B cell (primary cell): ENCODE measurements around the gene ARHGAP15. TPM values are rescaled to one million over a fixed set of nuclear protein-coding genes. Genes with fewer than 3 reads are reported as not detected.

Source experiments
- ATAC-seq: fragments of 200-7000 bp; cut with Tn5 transposase; one replicate; pipeline ENCODE4 v1.10.0; 2021; ENCODE audit warnings: low read depth, mild to moderate bottlenecking, moderate number of reproducible peaks, moderate library complexity
- CTCF ChIA-PET: fragments of 350-600 bp; sonication (Branson Sonifier 250); formaldehyde crosslinking; loops from one replicate; lab custom pipeline; 2021; ENCODE audit warnings: antibody characterized with exemption, inconsistent platforms; lab: Charles Lee
- POLR2A ChIA-PET: fragments of 350-600 bp; sonication (Branson Sonifier 250); formaldehyde crosslinking; loops from one replicate; lab custom pipeline; 2021; ENCODE audit warnings: antibody characterized with exemption; lab: Charles Lee
- DNase-seq: peaks from one replicate; pipeline ENCODE4 v3.0.0; 2013
- H2AFZ ChIP-seq: 2 replicates; pipeline ENCODE4 v1.6.1; 2012; ENCODE audit warnings: mild to moderate bottlenecking, low read depth, low read length; ENCODE audit not compliant: insufficient read depth, poor library complexity, severe bottlenecking
- H3K27ac ChIP-seq, 2 donors: 1 replicate in 1 of 2; 2 replicates in 1 of 2; pipeline ENCODE4 v1.5.1; 2012 to 2013; ENCODE audit warnings: low read length in 2 of 2, mild to moderate bottlenecking in 2 of 2, moderate library complexity in 1 of 2
- H3K27me3 ChIP-seq, 4 experiments: fragments of 200-600 bp in 1 of 4; sonication (generic) in 1 of 4; replicated peaks in 1 of 4; 1 replicate in 2 of 4; 2 replicates in 2 of 4; pipeline versions ENCODE4 v1.6.1 to v1.7.0; 2013 to 2016; ENCODE audit warnings: low read length in 3 of 4, mild to moderate bottlenecking in 2 of 4, mixed read lengths in 1 of 4, moderate library complexity in 1 of 4; ENCODE audit not compliant: insufficient read depth in 4 of 4, control insufficient read depth in 3 of 4; ENCODE audit errors: control extremely low read depth in 1 of 4
- H3K36me3 ChIP-seq, 2 experiments: replicated peaks in 1 of 2; 1 replicate in 1 of 2; 2 replicates in 1 of 2; pipeline versions ENCODE4 v1.6.1 to v1.7.1; 2013; ENCODE audit warnings: low read length in 1 of 2; ENCODE audit not compliant: insufficient read depth in 2 of 2, control insufficient read depth in 1 of 2; ENCODE audit errors: control extremely low read depth in 1 of 2, extremely low read depth in 1 of 2
- H3K4me1 ChIP-seq, 2 donors: fragments of 200-600 bp in 1 of 2; sonication (generic) in 1 of 2; 1 replicate in 1 of 2; 2 replicates in 1 of 2; pipeline versions ENCODE4 v1.5.1 to v1.6.1; 2013 to 2017; ENCODE audit warnings: low read length in 2 of 2; ENCODE audit not compliant: control insufficient read depth in 2 of 2, insufficient read depth in 2 of 2
- H3K4me2 ChIP-seq: replicated peaks from 2 replicates; pipeline ENCODE3; 2012; ENCODE audit warnings: mild to moderate bottlenecking, low read depth, low read length; ENCODE audit not compliant: poor library complexity, severe bottlenecking
- H3K4me3 ChIP-seq, 5 experiments: fragments of 200-600 bp in 1 of 5; sonication (generic) in 1 of 5; 1 replicate in 3 of 5; 2 replicates in 2 of 5; pipeline versions ENCODE4 v1.5.1 to v1.7.0; 2011 to 2016; ENCODE audit warnings: low read length in 4 of 5, mild to moderate bottlenecking in 4 of 5, low read depth in 2 of 5, control low read depth in 1 of 5, moderate library complexity in 1 of 5; ENCODE audit not compliant: insufficient read depth in 1 of 5; ENCODE audit errors: control extremely low read depth in 1 of 5, extremely low read depth in 1 of 5
- H3K79me2 ChIP-seq: fragments of 200-600 bp; sonication (generic); one replicate; pipeline ENCODE4 v1.6.0; 2016; ENCODE audit warnings: low read length; ENCODE audit not compliant: control insufficient read depth, insufficient read depth
- H3K9ac ChIP-seq: fragments of 200-600 bp; sonication (generic); 2 replicates; pipeline ENCODE4 v1.6.1; 2017; ENCODE audit warnings: mild to moderate bottlenecking, low read length, moderate library complexity
- H3K9me3 ChIP-seq, 3 donors: one replicate each; pipeline versions ENCODE4 v1.6.1 to v1.7.1; 2013; ENCODE audit warnings: low read length in 2 of 3; ENCODE audit not compliant: control insufficient read depth in 2 of 3, insufficient read depth in 1 of 3; ENCODE audit errors: control extremely low read depth in 1 of 3
- H4K20me1 ChIP-seq: 2 replicates; pipeline ENCODE4 v1.6.0; 2012; ENCODE audit warnings: mild to moderate bottlenecking, low read length; ENCODE audit not compliant: insufficient read depth, control insufficient read depth, poor library complexity, severe bottlenecking
- H3K27ac Mint-ChIP-seq: one replicate; pipeline ENCODE4 v1.8.0; 2021; ENCODE audit warnings: mixed read lengths
- H3K27me3 Mint-ChIP-seq: one replicate; pipeline ENCODE4 v1.8.0; 2021; ENCODE audit warnings: mixed read lengths
- H3K4me1 Mint-ChIP-seq: one replicate; pipeline ENCODE4 v1.8.0; 2021; ENCODE audit warnings: mixed read lengths
- H3K4me3 Mint-ChIP-seq: one replicate; pipeline ENCODE4 v1.8.0; 2021; ENCODE audit warnings: mixed read lengths
- H3K9me3 Mint-ChIP-seq: one replicate; pipeline ENCODE4 v1.8.0; 2022; ENCODE audit warnings: mixed read lengths; ENCODE audit not compliant: insufficient read depth
- CTCF ChIP-seq: fragments of 200-600 bp; IDR thresholded peaks from one replicate; pipeline ENCODE4 v1.8.0; 2022; ENCODE audit warnings: antibody characterized with exemption, mild to moderate bottlenecking
- EZH2 ChIP-seq: IDR thresholded peaks from 2 replicates; pipeline ENCODE4 v1.6.1; 2012; ENCODE audit warnings: borderline replicate concordance, low read depth, mild to moderate bottlenecking, moderate library complexity, low read length; ENCODE audit not compliant: insufficient read depth, poor library complexity, severe bottlenecking
- WGBS: methylation state at CpG from one replicate; pipeline ENCODE4 v1.1.5; 2013; ENCODE audit warnings: missing lambda C conversion rate; ENCODE audit not compliant: insufficient coverage; 5-methylcytosine and 5-hydroxymethylcytosine counted together
- intact Hi-C: fragments of 100-400 bp; cut with micrococcal nuclease; formaldehyde crosslinking; loops from one replicate; pipeline ENCODE4 v1.10.0; 2022
- polyA plus RNA-seq: library from polyadenylated mRNA; depleted of rRNA; stranded (reverse); fragments of >200 nt; gene quantifications from 2 replicates; pipeline ENCODE4 v1.2.3, GENCODE V29; 2012
- total RNA-seq, 2 donors: library from RNA; stranded (reverse); fragments of 120-200 nt in 1 of 2; gene quantifications; 1 replicate in 1 of 2; 2 replicates in 1 of 2; pipeline versions ENCODE4 v1.2.3 to v1.2.4, GENCODE V29; 2013 to 2022

The ARHGAP15 gene
- total and polyA plus RNA-seq, 2 donors (not counting 1 experiment from before 2014, with no cell fraction given): 58.6 to 187 TPM

DNA sequence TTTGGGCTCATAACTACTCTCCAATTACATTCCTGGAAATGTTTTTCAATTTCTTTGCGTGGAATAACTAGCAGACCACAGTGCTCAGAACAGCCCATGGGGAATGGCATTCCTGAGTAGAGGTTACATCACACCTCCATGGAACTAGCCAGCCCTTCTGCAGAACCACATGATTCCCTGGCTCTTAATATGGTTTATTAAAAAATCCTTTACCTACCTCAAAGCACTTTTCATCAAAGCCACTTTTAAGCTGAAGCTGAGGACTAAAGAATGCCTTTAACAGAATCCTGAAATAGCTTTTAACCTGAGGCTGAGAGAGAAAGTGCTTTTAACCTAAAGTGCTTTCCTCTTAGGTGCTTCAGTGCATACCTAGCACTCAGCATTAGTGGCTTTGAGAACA is 376.3 kb downstream of the ARHGAP15 start:
- no CpG with 5 or more reads among the region's 1 CpG for WGBS
- Histone ChIP-seq H4K20me1 (peaks cover 44% of the 10 kb centered on the region), H3K9me3 (no peaks in the 10 kb centered on the region), H3K9ac (no peak overlapping the region), H2AFZ (no peak overlapping the region), H3K27ac (no peak overlapping the region), H3K79me2 (no peaks in the 10 kb centered on the region), H3K36me3 (peaks cover 36 to 39% of the 10 kb centered on the region in 2 experiments), H3K4me3 (no peak overlapping the region), H3K4me2 (no peak overlapping the region), H3K27me3 (no peaks in the 10 kb centered on the region), H3K4me1 (no peaks in the 10 kb centered on the region)
- TF ChIP-seq CTCF (no peak), EZH2 (no peak)
- Mint-ChIP-seq H3K4me1 (peaks cover 12% of the 10 kb centered on the region), H3K27ac (no peak overlapping the region), H3K9me3 (no peaks in the 10 kb centered on the region), H3K27me3 (no peaks in the 10 kb centered on the region), H3K4me3 (no peak overlapping the region)
- ChIA-PET POLR2A (no interaction called here), CTCF (no interaction called here)
- intact Hi-C loops: no loop called here
- ATAC-seq: no peak
- DNase-seq: no peak

GRCh38 chr2:143513081-143513480 is 383.9 kb downstream of the ARHGAP15 start:
- H3K4me2 ChIP-seq: no peak overlapping the region
- peaks cover 24 to 54% of the 10 kb centered on the region in 2 experiments for H3K36me3 ChIP-seq
- H3K4me1 ChIP-seq: no peaks in the 10 kb centered on the region
- ATAC-seq: no peak
- H3K27ac ChIP-seq: no peak overlapping the region
- H3K4me3 ChIP-seq: no peak overlapping the region
- TF ChIP-seq CTCF: peak; percentile 40
- TF ChIP-seq EZH2: no peak
- H3K4me3 Mint-ChIP-seq: no peak overlapping the region
- H3K79me2 ChIP-seq: no peaks in the 10 kb centered on the region
- DNase-seq: no peak
- peaks cover 14% of the 10 kb centered on the region for H4K20me1 ChIP-seq
- intact Hi-C loops: no loop called here
- 16% methylated on average over 2 of the region's 2 CpGs for WGBS
- H3K9ac ChIP-seq: no peak overlapping the region
- no peaks in the 10 kb centered on the region for H3K4me1 Mint-ChIP-seq
- H3K27ac Mint-ChIP-seq: no peak overlapping the region
- ChIA-PET POLR2A (no interaction called here), CTCF (no interaction called here)
- H3K27me3 Mint-ChIP-seq: no peaks in the 10 kb centered on the region
- no peaks in the 10 kb centered on the region for H3K9me3 Mint-ChIP-seq
- peaks cover 0 to 3% (median 3%) of the 10 kb centered on the region in 3 donors for H3K9me3 ChIP-seq
- H3K27me3 ChIP-seq: no peaks in the 10 kb centered on the region
- H2AFZ ChIP-seq: no peak overlapping the region
